ENCODE results near the gene TTC39A.

DNA sequence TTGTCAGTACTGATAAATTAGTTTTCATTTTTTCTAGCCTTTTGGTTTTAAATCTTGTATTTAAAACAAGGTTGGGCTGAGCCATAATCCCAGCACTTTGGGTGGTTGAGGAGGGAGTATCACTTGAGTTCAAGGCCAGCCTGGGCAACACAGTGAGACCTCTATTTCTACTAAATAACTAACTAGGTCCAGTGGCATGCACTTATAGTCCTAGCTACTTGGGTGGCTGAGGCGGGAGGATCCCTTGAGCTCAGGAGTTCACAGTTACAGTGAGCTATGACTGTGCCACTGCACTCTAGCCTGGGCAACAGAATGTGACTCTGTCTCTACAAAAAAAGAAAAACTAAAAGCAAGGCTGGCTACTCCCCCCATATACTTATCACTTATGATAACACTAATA, 21.5 kb upstream of the TTC39A start:
- TF ChIP-seq EZH2 (IDR thresholded peaks at IDR 0.05; ENCODE audit: insufficient read depth, low read length) = no peak
- TF ChIP-seq, protein P1, sequence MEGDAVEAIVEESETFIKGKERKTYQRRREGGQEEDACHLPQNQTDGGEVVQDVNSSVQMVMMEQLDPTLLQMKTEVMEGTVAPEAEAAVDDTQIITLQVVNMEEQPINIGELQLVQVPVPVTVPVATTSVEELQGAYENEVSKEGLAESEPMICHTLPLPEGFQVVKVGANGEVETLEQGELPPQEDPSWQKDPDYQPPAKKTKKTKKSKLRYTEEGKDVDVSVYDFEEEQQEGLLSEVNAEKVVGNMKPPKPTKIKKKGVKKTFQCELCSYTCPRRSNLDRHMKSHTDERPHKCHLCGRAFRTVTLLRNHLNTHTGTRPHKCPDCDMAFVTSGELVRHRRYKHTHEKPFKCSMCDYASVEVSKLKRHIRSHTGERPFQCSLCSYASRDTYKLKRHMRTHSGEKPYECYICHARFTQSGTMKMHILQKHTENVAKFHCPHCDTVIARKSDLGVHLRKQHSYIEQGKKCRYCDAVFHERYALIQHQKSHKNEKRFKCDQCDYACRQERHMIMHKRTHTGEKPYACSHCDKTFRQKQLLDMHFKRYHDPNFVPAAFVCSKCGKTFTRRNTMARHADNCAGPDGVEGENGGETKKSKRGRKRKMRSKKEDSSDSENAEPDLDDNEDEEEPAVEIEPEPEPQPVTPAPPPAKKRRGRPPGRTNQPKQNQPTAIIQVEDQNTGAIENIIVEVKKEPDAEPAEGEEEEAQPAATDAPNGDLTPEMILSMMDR (IDR thresholded peaks at IDR 0.05; ENCODE audit: insufficient read depth, low read depth, low read length) = no peak
